ENCODE results near the gene RALGPS1. TPM values are rescaled to one million over a fixed set of nuclear protein-coding genes. Genes with fewer than 3 reads are reported as not detected.

RALGPS1 gene
- total RNA-seq, 2 donors from 2014 or later = 7.6 to 18.5 TPM

GRCh38 chr9:127213859-127214258 lies 299.3 kb downstream of the RALGPS1 start:
- TF ChIP-seq, protein P1, sequence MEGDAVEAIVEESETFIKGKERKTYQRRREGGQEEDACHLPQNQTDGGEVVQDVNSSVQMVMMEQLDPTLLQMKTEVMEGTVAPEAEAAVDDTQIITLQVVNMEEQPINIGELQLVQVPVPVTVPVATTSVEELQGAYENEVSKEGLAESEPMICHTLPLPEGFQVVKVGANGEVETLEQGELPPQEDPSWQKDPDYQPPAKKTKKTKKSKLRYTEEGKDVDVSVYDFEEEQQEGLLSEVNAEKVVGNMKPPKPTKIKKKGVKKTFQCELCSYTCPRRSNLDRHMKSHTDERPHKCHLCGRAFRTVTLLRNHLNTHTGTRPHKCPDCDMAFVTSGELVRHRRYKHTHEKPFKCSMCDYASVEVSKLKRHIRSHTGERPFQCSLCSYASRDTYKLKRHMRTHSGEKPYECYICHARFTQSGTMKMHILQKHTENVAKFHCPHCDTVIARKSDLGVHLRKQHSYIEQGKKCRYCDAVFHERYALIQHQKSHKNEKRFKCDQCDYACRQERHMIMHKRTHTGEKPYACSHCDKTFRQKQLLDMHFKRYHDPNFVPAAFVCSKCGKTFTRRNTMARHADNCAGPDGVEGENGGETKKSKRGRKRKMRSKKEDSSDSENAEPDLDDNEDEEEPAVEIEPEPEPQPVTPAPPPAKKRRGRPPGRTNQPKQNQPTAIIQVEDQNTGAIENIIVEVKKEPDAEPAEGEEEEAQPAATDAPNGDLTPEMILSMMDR (IDR thresholded peaks at IDR 0.05) = no peak
- no peak for ATAC-seq (ENCODE audit: insufficient number of reproducible peaks, low FRiP score, low read depth)
- DNase-seq (ENCODE audit: low spot score) = no peak
- Histone ChIP-seq H3K9me3 (no peaks in the 10 kb centered on the region), H3K36me3 (no peaks in the 10 kb centered on the region), H3K4me3 (no peak overlapping the region), H3K27ac (no peak overlapping the region), H3K4me1 (ENCODE audit: control insufficient read depth in 1 of 2, low read depth in 2 of 2) (peaks cover 0 to 5% of the 10 kb centered on the region in 2 donors), H3K27me3 (replicated peaks; ENCODE audit: insufficient read depth) (no peaks in the 10 kb centered on the region)

GRCh38 chr9:127214421-127215267 lies 300.1 kb downstream of the RALGPS1 start:
- DNase-seq (ENCODE audit: low spot score) = no peak
- Histone ChIP-seq H3K27me3 (replicated peaks; ENCODE audit: insufficient read depth) (no peaks in the 10 kb centered on the region), H3K9me3 (no peaks in the 10 kb centered on the region), H3K4me1 (ENCODE audit: control insufficient read depth in 1 of 2, low read depth in 2 of 2) (peaks cover 0 to 5% of the 10 kb centered on the region in 2 donors), H3K4me3 (no peak overlapping the region), H3K27ac (no peak overlapping the region), H3K36me3 (no peaks in the 10 kb centered on the region)
- TF ChIP-seq, protein P1 (IDR thresholded peaks at IDR 0.05) = peak; percentile 77
- ATAC-seq (ENCODE audit: insufficient number of reproducible peaks, low FRiP score, low read depth) = no peak

- ATAC-seq (ENCODE audit: insufficient number of reproducible peaks, low FRiP score, low read depth) = no peak
- no peak overlapping the region for H3K4me3 ChIP-seq
- H3K27ac ChIP-seq = no peak overlapping the region
- H3K36me3 ChIP-seq = no peaks in the 10 kb centered on the region
- H3K9me3 ChIP-seq = no peaks in the 10 kb centered on the region
- no peak for DNase-seq (ENCODE audit: low spot score)
- H3K4me1 ChIP-seq (ENCODE audit: control insufficient read depth in 1 of 2, low read depth in 2 of 2) = peaks cover 0 to 5% of the 10 kb centered on the region in 2 donors
- no peaks in the 10 kb centered on the region for H3K27me3 ChIP-seq (replicated peaks; ENCODE audit: insufficient read depth)
- TF ChIP-seq, protein P1 (IDR thresholded peaks at IDR 0.05) = no peak
Measured at GRCh38 chr9:127215268-127216209, 301.0 kb downstream of the RALGPS1 start.

GRCh38 chr9:127216210-127216887 lies 301.8 kb downstream of the RALGPS1 start:
- Histone ChIP-seq H3K27me3 (replicated peaks; ENCODE audit: insufficient read depth) (no peaks in the 10 kb centered on the region), H3K9me3 (no peaks in the 10 kb centered on the region), H3K4me3 (no peak overlapping the region), H3K36me3 (no peaks in the 10 kb centered on the region), H3K27ac (no peak overlapping the region), H3K4me1 (ENCODE audit: control insufficient read depth in 1 of 2, low read depth in 2 of 2) (peaks cover 0 to 5% of the 10 kb centered on the region in 2 donors)
- DNase-seq (ENCODE audit: low spot score) (no peak), ATAC-seq (ENCODE audit: insufficient number of reproducible peaks, low FRiP score, low read depth) (no peak)
- TF ChIP-seq, protein P1 (IDR thresholded peaks at IDR 0.05) = no peak
